HG03139 (cell line): ENCODE results near the gene C5orf58.
A peak's percentile ranks its signal among the peaks of the same experiment; 100 is the strongest.

ENCODE experiments used
- ATAC-seq: cut with Tn5 transposase; IDR thresholded peaks from one replicate; pipeline ENCODE4 v1.9.1; 2021; ENCODE audit not compliant: unreplicated experiment

C5orf58 gene

GRCh38 chr5:170278611-170279458 is 46.0 kb downstream of the C5orf58 start:
- peak; percentile 89 for ATAC-seq

- no peak for ATAC-seq
These were observed 46.7 kb downstream of the C5orf58 start for GRCh38 chr5:170279459-170279817.

- no peak for ATAC-seq
These were observed 47.3 kb downstream of the C5orf58 start for GRCh38 chr5:170280011-170280493.

GRCh38 chr5:170283296-170283695 is 50.5 kb downstream of the C5orf58 start:
- ATAC-seq, result no peak

GRCh38 chr5:170284231-170284630 is 51.4 kb downstream of the C5orf58 start:
- no peak for ATAC-seq

GRCh38 chr5:170285181-170285580 is 52.4 kb downstream of the C5orf58 start:
- no peak for ATAC-seq

- ATAC-seq, result no peak
These were observed 53.7 kb downstream of the C5orf58 start for GRCh38 chr5:170286386-170286925.

GRCh38 chr5:170287532-170287931 is 54.7 kb downstream of the C5orf58 start:
- ATAC-seq, result no peak

- no peak for ATAC-seq
These were observed 55.4 kb downstream of the C5orf58 start for GRCh38 chr5:170288151-170288550.

- ATAC-seq, result no peak
These were observed 55.8 kb downstream of the C5orf58 start for GRCh38 chr5:170288551-170288950.

- no peak for ATAC-seq
These were observed 56.3 kb downstream of the C5orf58 start for GRCh38 chr5:170289121-170289520.

GRCh38 chr5:170289764-170290163 is 57.0 kb downstream of the C5orf58 start:
- no peak for ATAC-seq

GRCh38 chr5:170290498-170290897 is 57.7 kb downstream of the C5orf58 start:
- ATAC-seq, result no peak

- no peak for ATAC-seq
These were observed 59.7 kb downstream of the C5orf58 start for GRCh38 chr5:170292179-170293104.

- ATAC-seq, result peak; percentile 75
These were observed 60.5 kb downstream of the C5orf58 start for GRCh38 chr5:170293273-170293672.

GRCh38 chr5:170294057-170294456 is 61.3 kb downstream of the C5orf58 start:
- no peak for ATAC-seq

- ATAC-seq, result no peak
These were observed 61.8 kb downstream of the C5orf58 start for GRCh38 chr5:170294556-170294955.
